Stimulated activated CD8-positive, alpha-beta memory T cell treated with anti-CD3 and anti-CD28 coated beads, Interleukin-12 subunit alpha, Interleukin-12 subunit beta, amount 100 ng/mL, for 24 hours (primary cell): ENCODE data around the gene ENKD1.
A peak's percentile ranks its signal among the peaks of the same experiment; 100 is the strongest.

Experiments used
- DNase-seq: peaks from one replicate; pipeline ENCODE4 v3.0.0-alpha.2; 2020; ENCODE audit errors: extremely low read depth

Gene ENKD1

GRCh38 chr16:67678354-67679023, 11.9 kb upstream of the ENKD1 start:
- no peak for DNase-seq

- no peak for DNase-seq
These were observed 11.2 kb upstream of the ENKD1 start for GRCh38 chr16:67677712-67678111.

GRCh38 chr16:67676939-67677338, 10.4 kb upstream of the ENKD1 start:
- DNase-seq = no peak

GRCh38 chr16:67676516-67676915, 10.0 kb upstream of the ENKD1 start:
- no peak for DNase-seq

GRCh38 chr16:67675999-67676398, 9.4 kb upstream of the ENKD1 start:
- DNase-seq = no peak

- no peak for DNase-seq
These were observed 9.0 kb upstream of the ENKD1 start for GRCh38 chr16:67675579-67675935.

- DNase-seq = no peak
These were observed 8.5 kb upstream of the ENKD1 start for GRCh38 chr16:67674851-67675578.

GRCh38 chr16:67673712-67674580, 7.4 kb upstream of the ENKD1 start:
- no peak for DNase-seq

GRCh38 chr16:67672739-67673662, 6.5 kb upstream of the ENKD1 start:
- no peak for DNase-seq

- no peak for DNase-seq
These were observed 5.8 kb upstream of the ENKD1 start for GRCh38 chr16:67672306-67672705.

GRCh38 chr16:67669499-67670101, 3.0 kb upstream of the ENKD1 start:
- DNase-seq = no peak

- DNase-seq = no peak
These were observed 2.1 kb upstream of the ENKD1 start for GRCh38 chr16:67668495-67669157.

GRCh38 chr16:67667817-67668494, 1.4 kb upstream of the ENKD1 start:
- peak; percentile 46 for DNase-seq

- no peak for DNase-seq
These were observed 885 bp upstream of the ENKD1 start for GRCh38 chr16:67667453-67667816.

- no peak for DNase-seq
These were observed 458 bp downstream of the ENKD1 start for GRCh38 chr16:67666032-67666551.

GRCh38 chr16:67665598-67665997, 952 bp downstream of the ENKD1 start:
- no peak for DNase-seq

GRCh38 chr16:67664871-67665270, 1.7 kb downstream of the ENKD1 start:
- no peak for DNase-seq

- DNase-seq = no peak
These were observed 2.3 kb downstream of the ENKD1 start for GRCh38 chr16:67664258-67664657.

- no peak for DNase-seq
These were observed 2.7 kb downstream of the ENKD1 start for GRCh38 chr16:67663877-67664222.
